Measurements from ENCODE around the gene SEC14L3. TPM values are rescaled to one million over a fixed set of nuclear protein-coding genes. Genes with fewer than 3 reads are reported as not detected.

SEC14L3 gene
- total RNA-seq, 1 experiment from 2014 or later, result not detected

DNA sequence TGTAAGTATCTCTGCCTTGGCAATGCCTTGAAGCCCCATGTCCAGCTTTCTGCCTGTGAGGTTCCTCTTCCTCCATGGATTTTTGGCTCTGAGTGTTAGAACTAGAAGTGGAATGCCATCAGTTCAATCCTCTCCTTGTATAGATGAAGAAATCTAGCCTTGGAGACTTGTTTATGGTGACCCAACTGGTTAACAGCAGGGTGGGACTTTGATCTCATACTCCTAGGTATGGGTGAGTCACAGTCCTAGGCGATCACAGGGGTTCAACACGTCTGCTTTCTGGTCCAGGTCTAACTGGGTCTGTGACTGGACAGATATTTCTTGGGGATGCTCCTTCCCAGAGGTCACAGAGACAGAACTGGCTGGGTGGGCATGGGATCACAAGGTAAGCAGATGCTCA is 55.4 kb downstream of the SEC14L3 start:
- H3K4me1 ChIP-seq (ENCODE audit: insufficient read depth, low read length), result no peaks in the 10 kb centered on the region
- no peaks in the 10 kb centered on the region for H3K23me2 ChIP-seq (ENCODE audit: insufficient read length, low read depth, low read length, poor library complexity, severe bottlenecking)
- no peaks in the 10 kb centered on the region for H3K27me3 ChIP-seq (ENCODE audit: insufficient read depth, low read length)
- H3K4me1 Mint-ChIP-seq, result peaks cover 5 to 6% of the 10 kb centered on the region in 2 experiments; a peak in 3 of 4 replicates
- H4K8ac ChIP-seq (replicated peaks; ENCODE audit: insufficient read length, low read depth, low read length), result no peak overlapping the region
- no peaks in the 10 kb centered on the region for H3K9me3 Mint-ChIP-seq
- H2BK15ac ChIP-seq (ENCODE audit: low read depth, low read length), result no peak overlapping the region
- no peak overlapping the region for H3K4ac ChIP-seq (ENCODE audit: low read depth, low read length)
- H3K4me3 Mint-ChIP-seq, result no peak overlapping the region
- peaks cover 11 to 70% (median 58%) of the 10 kb centered on the region in 3 experiments for H3K36me3 Mint-ChIP-seq (ENCODE audit: insufficient read depth in 1 of 3, low read depth in 3 of 3)
- WGBS (ENCODE audit: extremely low coverage, insufficient read length, low lambda C conversion rate), result no CpG with 5 or more reads among the region's 2 CpGs
- no peak overlapping the region for H3K9ac ChIP-seq (ENCODE audit: extremely low read depth, insufficient read length, low read length)
- H3K27me3 Mint-ChIP-seq (ENCODE audit: low read depth), result no peaks in the 10 kb centered on the region
- no peak overlapping the region for H3K14ac ChIP-seq (ENCODE audit: insufficient read depth, low read length)
- no peak overlapping the region for H4K91ac ChIP-seq (ENCODE audit: insufficient read length, low read depth, low read length)
- DNase-seq, result no peak
- no peak overlapping the region for H3K27ac ChIP-seq (ENCODE audit: insufficient read length, low read depth, low read length)
- no peak overlapping the region for H2BK20ac ChIP-seq (ENCODE audit: low read depth, low read length, poor library complexity, severe bottlenecking)
- H2BK5ac ChIP-seq (ENCODE audit: insufficient read length, low read length), result no peak overlapping the region
- no peak overlapping the region for H2AK5ac ChIP-seq (ENCODE audit: insufficient read length, low read length)
- H3K4me2 ChIP-seq (ENCODE audit: insufficient read depth, insufficient read length, low read length), result no peak overlapping the region
- no peak overlapping the region; a peak in 1 of 7 replicates for H3K27ac Mint-ChIP-seq
- H4K5ac ChIP-seq (ENCODE audit: insufficient read length, low read depth, low read length), result no peak overlapping the region
- no peak overlapping the region for H2BK12ac ChIP-seq (ENCODE audit: insufficient read length, low read depth, low read length)
- H3K56ac ChIP-seq (ENCODE audit: insufficient read length, low read depth, low read length), result no peak overlapping the region
- H3K9me3 ChIP-seq (ENCODE audit: control insufficient read depth, low read depth, low read length), result no peaks in the 10 kb centered on the region
- no peak overlapping the region for H3T11ph ChIP-seq (ENCODE audit: low read length)
- H3K23ac ChIP-seq (ENCODE audit: insufficient read length, low read depth, low read length), result no peak overlapping the region
- H4K20me1 ChIP-seq (ENCODE audit: control insufficient read depth, insufficient read depth, insufficient read length), result no peaks in the 10 kb centered on the region
- H2AFZ ChIP-seq (ENCODE audit: low read length), result no peak overlapping the region
- H3K79me1 ChIP-seq (ENCODE audit: insufficient read depth, low read depth, low read length, poor library complexity, severe bottlenecking), result no peaks in the 10 kb centered on the region
- no peak overlapping the region for H2BK120ac ChIP-seq (ENCODE audit: low read depth, low read length, poor library complexity, severe bottlenecking)
- TF ChIP-seq, protein P1, sequence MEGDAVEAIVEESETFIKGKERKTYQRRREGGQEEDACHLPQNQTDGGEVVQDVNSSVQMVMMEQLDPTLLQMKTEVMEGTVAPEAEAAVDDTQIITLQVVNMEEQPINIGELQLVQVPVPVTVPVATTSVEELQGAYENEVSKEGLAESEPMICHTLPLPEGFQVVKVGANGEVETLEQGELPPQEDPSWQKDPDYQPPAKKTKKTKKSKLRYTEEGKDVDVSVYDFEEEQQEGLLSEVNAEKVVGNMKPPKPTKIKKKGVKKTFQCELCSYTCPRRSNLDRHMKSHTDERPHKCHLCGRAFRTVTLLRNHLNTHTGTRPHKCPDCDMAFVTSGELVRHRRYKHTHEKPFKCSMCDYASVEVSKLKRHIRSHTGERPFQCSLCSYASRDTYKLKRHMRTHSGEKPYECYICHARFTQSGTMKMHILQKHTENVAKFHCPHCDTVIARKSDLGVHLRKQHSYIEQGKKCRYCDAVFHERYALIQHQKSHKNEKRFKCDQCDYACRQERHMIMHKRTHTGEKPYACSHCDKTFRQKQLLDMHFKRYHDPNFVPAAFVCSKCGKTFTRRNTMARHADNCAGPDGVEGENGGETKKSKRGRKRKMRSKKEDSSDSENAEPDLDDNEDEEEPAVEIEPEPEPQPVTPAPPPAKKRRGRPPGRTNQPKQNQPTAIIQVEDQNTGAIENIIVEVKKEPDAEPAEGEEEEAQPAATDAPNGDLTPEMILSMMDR (conservative IDR thresholded peaks at IDR 0.05), result no peak
- H3K79me2 ChIP-seq (ENCODE audit: insufficient read depth, low read length), result no peaks in the 10 kb centered on the region
- H3K18ac ChIP-seq (ENCODE audit: insufficient read length, low read depth, low read length), result no peak overlapping the region

Data from H9 (cell line).